Hindlimb muscle (tissue), 1 donor: ENCODE measurements around the gene AEN. TPM values are rescaled to one million over a fixed set of nuclear protein-coding genes. Genes with fewer than 3 reads are reported as not detected.

ENCODE experiments used
- DNase-seq: peaks from one replicate; pipeline ENCODE4 v3.0.0-alpha.2; 2013
- polyA plus RNA-seq: library from polyadenylated mRNA; unstranded; fragments of 120-200 nt; gene quantifications from one replicate; pipeline ENCODE4 v1.2.1, GENCODE V29; 2013; ENCODE audit not compliant: insufficient read length

AEN gene
- polyA plus RNA-seq, 1 donor: 4.7 TPM

DNA sequence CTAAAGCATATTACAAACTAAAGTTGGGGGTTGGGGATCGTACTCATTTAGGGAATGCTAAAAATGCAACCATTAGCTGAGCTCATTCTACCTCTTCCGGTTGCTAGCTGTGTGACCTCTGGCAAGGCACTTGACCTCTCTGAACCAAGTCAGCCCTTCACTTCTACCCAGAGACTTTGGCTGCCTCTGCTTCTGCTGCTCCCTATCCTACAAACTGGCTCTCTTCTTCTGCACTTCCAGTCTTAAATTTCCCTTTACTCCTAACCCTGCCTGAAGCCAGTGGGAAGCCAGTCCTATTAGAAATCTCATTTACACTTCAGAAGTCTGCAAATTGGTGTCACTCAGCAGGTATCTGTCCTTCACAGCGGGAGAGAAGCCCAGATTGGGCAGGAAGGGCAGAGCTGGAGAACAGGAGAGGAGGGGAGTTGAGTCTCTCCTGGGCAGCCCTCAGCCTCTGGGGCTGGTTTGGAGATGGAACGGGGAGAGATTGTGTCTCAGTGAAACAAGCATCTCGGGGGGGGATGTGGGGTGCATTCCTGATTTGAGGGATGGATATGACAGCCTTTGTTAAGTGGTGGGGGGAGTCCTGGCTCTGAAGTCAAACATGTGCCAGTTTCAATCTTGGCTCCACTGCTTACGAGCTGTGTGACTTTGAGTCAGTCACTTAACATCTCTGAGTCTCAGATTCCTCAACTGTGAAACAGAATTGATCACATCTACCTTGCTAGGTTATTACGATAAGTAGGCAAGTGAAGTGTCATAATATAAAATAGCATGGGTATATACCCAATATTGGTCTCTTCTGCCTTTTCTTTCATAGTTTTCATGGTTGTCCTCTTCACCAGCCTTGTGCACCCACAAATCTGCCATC lies 7.8 kb upstream of the AEN start:
- DNase-seq: no peak

DNA sequence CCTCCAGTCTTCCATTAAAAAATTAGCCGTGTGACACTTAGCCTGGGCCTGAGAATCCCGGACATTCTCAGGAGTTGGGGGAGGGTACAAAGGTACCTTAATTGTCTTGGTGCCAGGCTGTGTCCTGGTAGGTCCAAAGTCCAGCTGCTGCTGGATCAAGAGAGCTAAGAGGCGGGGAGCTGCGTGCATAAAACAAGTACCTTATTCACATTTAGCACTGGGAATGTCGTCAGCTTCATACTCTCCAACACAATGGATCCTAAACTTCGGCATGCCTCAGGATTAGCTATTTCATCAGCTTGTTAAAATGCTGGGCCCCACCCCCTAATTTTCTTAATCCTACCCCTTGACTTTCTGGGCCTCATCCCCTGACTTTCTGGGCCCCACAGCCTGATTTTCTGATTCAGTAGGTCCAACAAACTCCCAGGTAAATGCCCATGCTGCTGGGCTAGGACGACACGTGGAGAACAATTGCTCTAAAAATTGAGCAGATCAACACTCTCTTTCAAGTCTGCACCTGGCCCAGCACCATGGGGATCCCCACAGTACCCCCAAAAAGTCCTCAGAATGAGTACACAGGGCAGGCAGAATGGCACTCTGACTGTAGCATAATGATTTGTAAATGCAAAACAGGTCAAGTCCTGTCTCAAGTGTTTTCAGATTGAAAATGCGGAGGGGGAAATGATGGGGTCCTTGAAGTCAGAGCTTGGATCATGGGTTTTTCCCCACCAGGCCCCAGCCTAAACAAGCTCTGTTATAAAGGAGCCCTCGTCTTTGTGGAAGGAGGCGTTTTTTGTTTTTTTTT lies 5.6 kb upstream of the AEN start:
- DNase-seq: no peak

DNA sequence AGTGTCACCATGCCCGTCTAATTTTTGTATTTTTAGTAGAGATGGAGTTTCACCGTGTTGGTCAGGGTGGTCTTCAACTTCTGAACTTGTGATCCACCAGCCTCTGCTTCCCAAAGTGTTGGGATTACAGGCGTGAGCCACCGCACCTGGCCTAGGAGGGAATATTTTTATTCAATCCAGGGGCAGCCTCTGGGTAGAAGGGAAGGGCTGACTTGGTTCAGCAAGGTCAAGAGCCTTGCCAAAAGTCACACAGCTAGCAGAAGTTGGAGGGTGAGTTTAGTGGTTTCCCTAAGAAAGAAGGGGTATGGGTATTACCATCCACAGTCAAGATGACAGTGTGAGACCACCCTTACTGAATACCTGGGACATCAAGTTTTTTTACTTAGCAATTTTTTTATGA lies 4.9 kb upstream of the AEN start:
- no peak for DNase-seq

DNA sequence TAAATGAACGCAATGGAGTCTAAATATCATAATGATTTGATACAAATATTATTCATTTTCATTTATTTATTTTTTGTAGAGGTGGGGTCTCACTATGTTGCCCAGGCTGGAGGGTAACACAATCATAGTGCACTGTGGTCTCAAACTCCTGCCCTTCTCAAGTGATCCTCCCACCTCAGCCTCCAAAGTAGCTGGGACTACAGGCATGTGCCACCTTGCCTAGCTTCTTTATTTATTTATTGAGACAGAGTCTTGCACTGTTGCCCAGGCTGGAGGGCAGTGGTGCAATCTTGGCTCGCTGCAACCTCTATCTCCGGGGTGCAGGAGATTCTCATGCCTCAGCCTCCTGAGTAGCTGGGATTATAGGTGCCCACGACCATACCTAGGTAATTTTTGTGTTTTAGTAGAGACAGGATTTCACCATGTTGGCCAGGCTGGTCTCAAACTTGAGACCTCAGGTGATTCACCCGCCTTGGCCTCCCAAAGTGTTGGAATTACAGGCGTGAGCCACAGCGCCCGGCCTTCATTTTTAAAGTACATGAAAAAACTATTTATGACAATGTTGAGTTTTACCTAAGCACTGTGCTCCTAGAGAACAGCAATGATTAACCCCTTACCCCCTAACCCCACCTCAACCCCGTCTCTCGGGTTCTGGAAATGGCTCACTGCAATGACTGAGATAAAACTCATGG lies 4.0 kb upstream of the AEN start:
- no peak for DNase-seq

DNA sequence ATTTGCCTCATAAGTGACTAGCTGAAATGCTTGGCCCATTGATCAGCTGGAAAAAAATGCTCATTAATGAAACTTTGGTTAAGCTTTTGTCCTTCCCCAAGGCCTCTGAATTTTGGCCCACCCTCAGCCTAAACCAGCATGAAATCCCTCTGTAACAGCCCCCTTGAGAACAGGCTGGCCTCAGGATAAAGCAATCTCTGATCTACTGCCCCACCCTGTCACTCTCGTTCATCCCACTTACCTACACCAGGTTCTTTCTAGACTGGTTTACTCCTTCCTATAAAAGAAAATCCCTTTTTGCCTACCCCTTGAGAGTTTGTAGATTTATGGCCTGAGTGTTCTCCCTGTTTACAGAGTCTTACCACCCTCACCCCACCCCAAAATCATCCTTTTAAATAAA lies 3.4 kb upstream of the AEN start:
- no peak for DNase-seq

DNA sequence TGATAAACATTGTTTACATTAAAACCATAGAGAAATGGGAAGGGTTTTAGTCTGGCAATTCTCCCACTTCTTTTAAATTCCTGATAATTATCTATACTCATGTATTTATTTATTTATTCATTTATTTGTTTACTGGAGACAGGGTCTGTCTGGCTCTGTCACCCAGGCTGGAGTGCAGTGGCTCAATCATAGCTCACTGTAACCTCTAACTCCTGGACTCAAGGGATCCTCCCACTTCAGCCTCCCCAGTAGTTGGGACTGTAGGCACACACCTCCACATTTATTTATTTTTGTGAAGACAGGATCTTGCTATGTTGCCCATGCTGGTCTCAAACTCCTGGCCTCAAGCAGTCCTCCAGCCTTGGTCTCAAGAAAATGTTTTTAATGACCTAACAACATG lies 2.5 kb upstream of the AEN start:
- DNase-seq: no peak

DNA sequence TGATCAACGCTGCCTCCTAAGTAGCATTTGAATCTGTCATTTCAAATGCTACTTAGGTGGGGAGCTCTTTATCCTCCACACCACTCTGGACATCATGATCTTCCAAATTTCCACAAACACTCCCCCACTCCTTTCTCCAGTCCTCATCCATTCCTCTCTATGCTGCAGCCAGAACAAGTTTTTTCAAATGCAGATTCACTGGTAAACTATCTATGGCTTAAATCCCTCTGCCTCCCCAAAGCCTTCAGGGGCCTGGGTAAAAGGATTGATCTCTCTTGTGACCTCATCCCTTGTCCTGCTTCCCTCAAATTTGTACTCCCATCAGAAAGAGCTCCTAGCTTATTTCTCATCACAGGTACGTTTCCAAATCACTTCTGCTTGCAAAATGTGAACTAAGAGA lies 1.3 kb upstream of the AEN start:
- DNase-seq: no peak

DNA sequence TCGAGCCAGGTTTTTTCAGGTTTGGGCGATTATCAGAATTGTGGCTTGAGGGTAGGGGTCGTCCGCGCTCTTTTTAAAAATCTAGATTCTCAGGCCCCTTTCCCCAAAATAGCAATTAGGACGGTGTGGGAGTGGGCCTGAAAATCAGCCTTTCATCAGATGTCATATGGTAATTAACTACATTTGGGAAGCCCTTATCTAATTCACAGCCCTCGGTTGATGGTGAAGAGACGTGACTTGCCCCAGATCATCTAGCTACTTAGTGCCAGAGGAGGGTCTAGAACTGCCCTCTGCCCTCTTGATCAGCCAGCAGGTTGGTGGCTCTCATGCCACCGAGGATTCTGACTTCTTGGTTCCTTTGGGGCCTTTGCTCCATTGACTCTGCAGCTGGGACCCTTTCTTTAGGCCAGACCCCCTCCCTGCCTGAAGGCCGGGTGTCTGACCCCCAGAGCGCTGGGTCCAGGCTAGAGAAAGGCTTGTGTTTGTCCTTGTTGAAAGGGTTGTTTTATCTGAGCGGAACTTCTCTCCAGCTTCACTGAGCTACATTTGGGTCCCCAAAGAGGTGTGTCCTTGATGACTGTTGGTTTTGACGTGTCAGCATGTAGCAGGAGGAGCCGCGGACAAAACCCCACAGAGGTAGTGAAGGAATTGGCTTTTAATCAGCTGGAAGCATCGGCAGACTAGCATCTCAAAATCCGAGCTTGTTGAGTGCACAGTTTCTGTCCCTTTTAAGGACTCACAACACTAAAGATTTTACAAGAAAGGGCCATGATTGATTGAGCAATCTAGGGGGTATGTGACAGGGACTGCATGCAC lies 857 bp downstream of the AEN start:
- DNase-seq: no peak

DNA sequence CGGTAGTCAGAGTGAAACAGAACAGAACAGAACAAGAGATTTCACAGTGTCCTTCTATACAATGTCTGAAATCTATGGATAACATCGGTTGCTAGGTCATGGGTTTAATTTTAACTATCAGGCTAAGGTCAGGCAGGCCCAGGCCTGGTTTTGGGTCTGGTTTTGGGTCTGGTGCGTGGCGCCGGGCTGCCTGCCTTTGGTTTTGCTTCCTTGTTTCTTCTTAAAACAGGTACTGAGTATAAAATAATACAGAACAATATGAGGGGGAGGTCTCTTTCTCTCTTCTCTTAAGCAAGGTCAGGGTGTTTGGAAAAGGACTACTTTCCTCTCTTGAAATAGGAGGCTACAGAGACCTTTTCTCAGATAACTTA lies 1.4 kb downstream of the AEN start:
- no peak for DNase-seq

DNA sequence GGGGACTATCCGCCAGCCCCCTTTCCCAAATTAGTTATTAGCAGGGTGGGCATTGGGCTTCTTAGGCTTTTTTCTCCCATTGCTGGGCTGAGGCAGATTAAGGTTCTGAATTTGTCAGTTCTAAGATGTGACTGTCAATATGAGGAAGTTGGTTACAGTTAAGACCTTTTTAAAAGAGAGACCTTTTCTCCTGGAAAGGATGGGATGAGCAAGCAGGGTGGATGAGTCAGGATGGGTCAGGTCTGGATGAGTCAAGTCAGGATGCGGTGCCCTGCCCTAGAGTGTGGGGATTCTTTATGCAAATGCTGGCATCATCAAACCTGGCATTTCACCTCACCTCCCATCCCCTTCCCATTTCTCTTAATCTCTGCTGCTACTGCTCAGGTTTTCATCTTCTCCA lies 1.9 kb downstream of the AEN start:
- DNase-seq: no peak

DNA sequence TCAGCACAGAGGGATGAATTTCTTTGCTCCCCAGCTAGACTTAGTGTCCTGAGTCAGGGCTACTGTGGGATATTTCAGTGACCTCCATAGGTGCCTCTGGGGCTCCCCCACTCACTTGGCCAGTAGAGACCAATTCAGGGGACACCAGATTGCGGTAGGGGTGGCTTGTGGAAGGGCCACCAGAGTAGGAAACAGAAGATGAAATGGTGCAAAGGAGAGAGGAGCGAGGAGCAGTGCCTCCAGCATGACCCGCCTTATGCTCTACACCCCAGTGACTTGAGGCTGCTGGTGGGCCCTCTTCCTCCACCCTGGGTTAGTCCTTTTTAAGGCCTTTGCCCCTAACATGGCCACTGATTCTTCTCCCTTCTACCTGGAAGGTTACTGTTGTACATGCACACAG lies 2.5 kb downstream of the AEN start:
- no peak for DNase-seq

DNA sequence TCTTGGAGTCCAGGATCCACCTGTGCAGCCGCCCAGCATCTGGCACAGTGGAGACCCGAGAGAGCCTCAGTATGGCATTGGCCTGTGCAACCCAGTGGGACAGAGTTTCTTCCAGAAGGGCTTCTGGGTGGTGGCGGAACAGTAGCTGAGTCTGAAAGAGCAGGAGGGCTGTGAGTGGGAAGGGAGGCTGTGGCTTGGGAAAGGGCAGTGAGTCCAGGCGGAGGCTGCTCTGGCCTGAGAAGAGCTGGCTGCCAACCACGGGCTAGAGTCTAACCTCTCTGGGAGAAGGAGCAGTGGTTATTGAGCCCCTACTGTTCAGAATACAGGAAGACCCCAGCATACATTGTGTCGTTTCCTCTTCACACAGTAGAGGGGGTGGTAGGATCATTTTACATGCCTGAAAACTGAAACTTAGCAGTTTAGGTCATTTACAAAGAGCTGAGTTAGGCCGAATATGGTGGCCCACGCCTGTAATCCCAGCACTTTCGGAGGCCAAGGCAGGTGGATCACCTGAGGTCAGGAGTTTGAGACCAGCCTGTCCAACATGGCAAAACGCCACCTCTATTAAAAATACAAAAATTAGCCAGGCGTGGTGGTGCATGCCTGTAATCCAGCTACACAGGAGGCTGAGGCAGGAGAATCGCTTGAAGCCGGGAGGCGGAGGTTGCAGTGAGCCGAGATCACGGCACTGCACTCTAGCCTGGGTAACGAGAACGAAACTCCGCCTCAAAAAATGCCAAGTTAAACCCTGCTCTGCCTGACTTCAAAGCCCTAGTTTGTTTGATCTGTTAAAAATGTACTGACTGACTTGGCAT lies 3.2 kb downstream of the AEN start:
- peak; percentile 62 for DNase-seq

DNA sequence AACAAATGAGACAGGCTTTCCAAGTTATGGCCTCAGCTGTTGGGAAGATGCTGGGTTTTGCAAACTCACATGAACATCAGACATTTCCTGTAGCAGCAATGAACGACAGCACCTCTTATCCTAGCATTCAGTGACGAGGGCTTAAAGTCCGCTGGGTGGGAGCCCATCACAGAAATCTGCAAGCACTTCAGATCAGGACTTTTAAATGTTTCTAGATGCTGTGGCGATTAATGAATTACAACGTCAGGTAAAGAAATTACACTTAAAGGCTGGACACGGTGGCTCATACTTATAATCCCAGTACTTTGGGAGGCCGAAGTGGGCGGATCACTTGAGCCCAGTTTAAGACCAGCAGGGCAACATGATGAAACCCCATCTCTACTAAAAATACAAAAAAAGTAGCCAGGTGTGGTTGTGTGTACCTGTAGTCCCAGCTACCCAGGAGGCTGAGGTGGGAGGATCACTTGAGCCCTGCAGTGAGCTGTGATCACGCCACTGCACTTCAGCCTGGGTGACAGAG lies 3.9 kb downstream of the AEN start:
- no peak for DNase-seq

DNA sequence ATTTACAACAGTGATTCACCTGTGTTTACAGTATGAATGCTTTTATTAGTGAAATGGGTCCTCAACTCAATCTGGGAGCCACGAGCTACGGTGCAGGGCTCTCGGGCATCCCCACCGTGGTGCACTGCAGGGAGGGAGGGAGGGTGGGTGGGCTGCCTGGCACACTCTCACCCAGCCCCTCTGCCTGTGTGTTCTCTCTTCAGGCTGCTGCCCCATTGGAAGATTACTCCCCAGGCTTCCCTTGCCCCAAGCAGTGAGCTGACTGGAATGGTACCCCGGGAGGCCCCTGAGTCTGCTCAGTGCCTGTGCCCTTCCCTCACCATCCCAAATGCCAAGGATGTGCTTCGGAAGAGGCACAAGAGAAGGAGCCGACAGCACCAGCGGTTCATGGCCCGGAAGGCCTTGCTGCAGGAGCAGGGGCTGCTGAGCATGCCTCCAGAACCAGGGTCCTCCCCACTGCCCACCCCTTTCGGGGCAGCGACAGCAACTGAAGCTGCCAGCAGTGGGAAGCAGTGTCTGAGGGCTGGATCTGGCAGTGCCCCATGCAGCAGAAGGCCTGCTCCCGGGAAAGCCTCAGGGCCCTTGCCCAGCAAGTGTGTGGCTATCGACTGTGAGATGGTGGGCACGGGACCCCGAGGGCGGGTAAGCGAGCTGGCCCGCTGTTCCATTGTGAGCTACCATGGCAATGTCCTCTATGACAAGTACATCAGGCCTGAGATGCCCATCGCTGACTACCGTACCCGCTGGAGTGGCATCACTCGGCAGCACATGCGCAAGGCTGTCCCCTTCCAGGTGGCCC lies 5.0 kb downstream of the AEN start:
- no peak for DNase-seq

DNA sequence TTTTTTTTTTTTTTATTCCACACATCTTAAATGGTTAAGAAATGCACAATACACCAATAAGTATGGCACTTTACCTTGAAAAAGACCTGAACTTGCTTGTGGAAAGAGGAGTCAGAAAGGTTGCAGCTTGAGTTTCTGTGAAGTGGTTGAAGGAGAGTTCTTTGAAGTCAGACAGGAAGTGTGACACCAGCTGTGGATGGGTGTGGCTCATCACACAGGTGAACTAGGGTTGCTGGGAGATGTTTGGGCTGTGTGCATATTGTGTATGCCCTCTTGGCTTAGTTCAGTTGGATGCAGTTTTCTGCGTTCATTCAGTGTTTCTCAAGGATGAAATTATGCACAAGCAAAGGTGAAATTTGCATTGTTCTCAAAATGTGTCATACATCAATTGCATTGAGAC lies 6.3 kb downstream of the AEN start:
- no peak for DNase-seq

DNA sequence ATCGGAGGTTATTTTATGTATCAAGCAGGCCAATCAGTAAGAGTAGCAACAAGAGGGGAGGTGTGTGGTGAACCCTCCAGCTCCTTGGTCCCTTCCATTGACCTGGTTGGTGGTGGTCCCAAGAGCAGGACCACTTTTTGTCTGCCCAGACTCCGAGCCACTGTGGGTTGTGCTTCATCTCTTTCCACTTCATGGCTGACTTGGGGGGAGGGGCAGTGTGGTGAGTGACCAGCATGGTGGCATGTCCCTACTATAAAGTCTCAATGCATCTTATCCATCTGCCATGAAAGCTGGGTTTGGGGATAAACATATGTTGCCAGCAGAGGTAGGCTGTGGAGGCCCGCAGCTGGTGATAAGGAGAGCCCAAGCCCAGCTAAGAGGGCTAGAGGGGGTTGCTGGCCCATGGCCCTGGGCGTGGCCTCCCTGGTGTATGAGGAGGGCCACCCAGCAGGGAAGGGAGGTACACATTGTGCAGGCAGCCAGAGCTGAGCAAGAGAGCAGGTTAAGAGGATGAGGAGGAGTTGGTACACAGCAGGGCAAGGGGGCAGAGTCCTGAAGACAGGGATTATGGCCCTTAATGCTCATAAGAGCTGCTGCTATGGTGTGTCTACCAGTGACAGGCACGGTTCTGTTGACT lies 7.0 kb downstream of the AEN start:
- no peak for DNase-seq

DNA sequence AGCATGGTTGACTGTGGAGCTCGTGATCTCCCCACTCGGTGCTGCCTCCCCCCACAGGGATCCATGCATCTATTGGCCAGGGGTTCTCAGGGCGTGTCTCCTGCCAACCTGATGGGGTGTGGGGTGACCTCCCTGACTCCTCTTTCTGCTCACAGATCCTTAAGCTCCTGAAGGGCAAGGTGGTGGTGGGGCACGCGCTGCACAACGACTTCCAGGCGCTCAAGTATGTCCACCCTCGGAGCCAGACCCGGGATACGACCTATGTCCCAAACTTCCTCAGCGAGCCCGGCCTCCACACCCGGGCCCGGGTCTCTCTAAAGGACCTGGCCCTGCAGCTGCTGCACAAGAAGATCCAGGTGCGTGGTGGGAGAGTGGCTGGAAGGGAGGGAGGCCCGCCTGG lies 7.9 kb downstream of the AEN start:
- DNase-seq: no peak

DNA sequence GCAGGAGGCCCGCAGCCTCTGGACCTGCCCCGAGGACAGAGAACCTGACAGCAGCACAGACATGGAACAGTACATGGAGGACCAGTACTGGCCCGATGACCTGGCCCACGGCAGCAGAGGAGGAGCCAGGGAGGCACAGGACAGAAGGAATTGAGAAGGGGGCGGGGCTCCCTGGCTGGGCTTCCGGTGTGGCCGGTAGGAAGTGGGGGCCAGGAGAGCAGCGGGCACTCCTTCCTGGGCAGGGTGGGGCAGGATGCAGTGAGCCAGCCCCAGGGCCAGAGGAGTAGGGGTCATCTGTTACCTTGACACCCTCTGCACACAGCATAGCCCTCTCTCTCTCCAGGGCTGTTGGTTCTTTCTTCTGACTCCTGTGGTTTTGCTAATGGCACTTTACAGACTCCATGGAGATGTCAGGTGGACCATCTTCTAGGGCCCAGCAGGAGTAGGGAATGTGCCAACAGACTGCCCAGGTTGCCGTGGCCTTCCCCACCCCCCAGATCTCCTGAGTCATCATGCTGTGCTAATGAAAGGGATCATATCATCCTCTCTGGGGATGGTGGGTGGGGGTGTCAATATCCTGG lies 9.1 kb downstream of the AEN start:
- no peak for DNase-seq

DNA sequence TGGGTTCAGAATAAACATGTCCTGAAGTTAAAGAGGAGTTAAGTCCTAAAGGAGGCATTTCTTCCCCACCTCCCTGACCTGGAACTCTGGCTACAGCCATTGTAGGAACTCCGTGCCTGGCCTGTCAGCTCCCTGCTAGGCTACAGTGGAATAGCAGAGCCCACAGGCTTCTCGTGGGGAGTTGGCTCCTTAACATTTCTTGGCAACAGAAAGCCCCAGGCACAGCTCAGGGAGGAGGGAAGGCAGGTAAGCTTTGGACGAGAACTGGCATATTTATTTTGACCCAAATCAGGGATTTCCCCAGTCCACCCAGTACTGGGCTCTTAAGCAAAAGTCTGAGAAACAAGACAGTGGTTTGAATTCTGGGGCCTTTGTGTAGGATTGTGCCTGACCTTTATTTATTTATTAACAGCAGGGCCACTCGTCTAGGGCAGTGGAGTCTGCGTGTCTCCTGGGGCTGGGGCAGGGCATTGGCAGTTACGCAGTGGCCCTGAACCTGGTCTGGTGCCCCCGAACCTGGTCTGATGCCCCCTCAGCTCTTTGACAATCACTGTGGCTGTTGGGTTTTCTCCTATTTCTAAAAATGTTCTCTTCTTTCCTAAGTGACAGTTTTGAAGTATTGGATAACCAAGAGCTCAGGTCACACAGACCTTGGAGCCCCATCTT lies 9.8 kb downstream of the AEN start:
- no peak for DNase-seq
